OCI-LY7 (cell line): ENCODE data around the gene RRAS.

Source experiments
- CTCF ChIP-seq: fragments of 200-600 bp; sonication (generic); conservative IDR thresholded peaks from 2 replicates; pipeline ENCODE4 v1.5.1; 2014; ENCODE audit warnings: mild to moderate bottlenecking, antibody characterized with exemption, low read length, moderate library complexity, mixed read lengths
- EZH2phosphoT487 ChIP-seq: fragments of 200-600 bp; sonication (generic); IDR thresholded peaks from 2 replicates; pipeline ENCODE4 v1.6.1; 2018; ENCODE audit warnings: low read depth, borderline replicate concordance, mild to moderate bottlenecking, mixed run types, antibody characterized with exemption, low read length, moderate library complexity, mixed read lengths

- TF ChIP-seq CTCF = no peak
- no peak for TF ChIP-seq EZH2phosphoT487
Observed at GRCh38 chr19:49631014-49631588, 8.8 kb downstream of the RRAS start.
